Esophagus muscularis mucosa (tissue), 4 donors: ENCODE results near the gene BRD3OS. TPM values are rescaled to one million over a fixed set of nuclear protein-coding genes. Genes with fewer than 3 reads are reported as not detected.

ENCODE experiments used
- DNase-seq: peaks from one replicate; pipeline ENCODE4 v3.0.0-alpha.2; 2017; ENCODE audit errors: extremely low spot score
- H3K27ac ChIP-seq, 4 donors: fragments of 200-600 bp; sonication (generic); replicated peaks in 1 of 4; 1 replicate in 3 of 4; 2 replicates in 1 of 4; pipeline ENCODE4 v1.5.1; 2016 to 2019; ENCODE audit warnings: mild to moderate bottlenecking in 1 of 4
- H3K27me3 ChIP-seq, 4 donors: fragments of 200-600 bp; sonication (generic); one replicate each; pipeline versions ENCODE4 v1.5.1 to v1.6.0; 2016 to 2019
- H3K36me3 ChIP-seq, 4 donors: fragments of 200-600 bp; sonication (generic); one replicate each; pipeline ENCODE4 v1.5.1; 2016 to 2019
- H3K4me1 ChIP-seq, 4 donors: fragments of 200-600 bp; sonication (generic); one replicate each; pipeline ENCODE4 v1.5.1; 2016 to 2019
- H3K4me3 ChIP-seq, 4 donors: fragments of 200-600 bp; sonication (generic); 1 replicate in 2 of 4; 2 replicates in 2 of 4; pipeline ENCODE4 v1.5.1; 2016 to 2019; ENCODE audit warnings: mild to moderate bottlenecking in 4 of 4, moderate library complexity in 1 of 4
- H3K9me3 ChIP-seq, 4 donors: fragments of 200-600 bp; sonication (generic); 1 replicate in 3 of 4; 2 replicates in 1 of 4; pipeline ENCODE4 v1.5.1; 2016 to 2019
- EP300 ChIP-seq: sonication (generic); formaldehyde crosslinking; IDR thresholded peaks from one replicate; pipeline ENCODE4 v1.6.1; 2017; ENCODE audit warnings: antibody characterized with exemption
- POLR2A ChIP-seq: fragments of 450-650 bp; IDR thresholded peaks from one replicate; pipeline ENCODE4 v1.6.1; 2017; ENCODE audit warnings: antibody characterized with exemption, moderate library complexity, mild to moderate bottlenecking, low read depth
- POLR2AphosphoS5 ChIP-seq, 2 donors: sonication (generic); formaldehyde crosslinking; IDR thresholded peaks; one replicate each; pipeline ENCODE4 v1.6.1; 2017; ENCODE audit warnings: antibody characterized with exemption in 2 of 2
- WGBS: methylation state at CpG from one replicate; pipeline ENCODE4 v1.1.5; 2018; 5-methylcytosine and 5-hydroxymethylcytosine counted together
- intact Hi-C: fragments of 100-400 bp; cut with DNase I; formaldehyde crosslinking; loops from one replicate; pipeline ENCODE4 v1.15.1; 2023
- total RNA-seq, 4 donors: library from RNA; depleted of rRNA; stranded (reverse); fragments of >200 nt; gene quantifications; one replicate each; pipeline versions ENCODE4 v1.1.0 to v1.2.1, GENCODE V29; 2016
- TF ChIP-seq, protein P1 (sequence below), 3 experiments: fragments of 200-600 bp in 2 of 3; fragments of 450-650 bp in 1 of 3; sonication (generic) in 2 of 3; IDR thresholded peaks; one replicate each; pipeline ENCODE4 v1.5.1; 2017 to 2019; ENCODE audit warnings: antibody characterized with exemption in 3 of 3, mild to moderate bottlenecking in 2 of 3, moderate library complexity in 1 of 3

BRD3OS gene
- total RNA-seq, 4 donors from 2014 or later: 13.4 to 33.4 (median 21.7) TPM

DNA sequence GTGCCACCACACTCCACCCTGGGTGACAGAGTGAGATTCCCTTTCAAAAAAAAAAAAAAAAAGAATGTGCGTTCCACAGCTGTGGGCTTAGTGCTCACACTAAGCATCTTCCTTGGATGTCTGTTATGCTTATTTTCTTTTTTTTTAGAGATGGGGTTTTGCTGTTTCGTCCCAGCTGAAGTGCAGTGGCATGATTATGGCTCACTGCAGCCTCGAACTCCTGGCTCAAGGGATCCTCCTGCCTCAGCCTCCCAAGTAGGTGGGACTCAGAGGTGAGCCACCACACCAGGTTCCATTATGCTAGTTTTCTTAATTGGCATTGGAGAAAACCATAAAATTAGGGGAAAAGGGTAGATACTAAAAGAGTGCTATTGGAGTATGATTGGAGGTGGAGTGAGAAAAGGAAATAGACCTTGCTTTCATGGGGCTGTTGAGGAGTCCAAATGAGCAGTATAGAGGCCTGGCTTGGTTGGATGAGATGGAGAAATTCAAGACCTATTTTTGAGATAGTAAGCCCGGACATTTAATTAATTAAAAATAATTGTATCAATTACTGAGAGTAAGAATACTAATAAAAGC lies 978 bp upstream of the BRD3OS start:
- H3K27ac ChIP-seq: peak overlapping the region; percentile 75 to 86 (median 82)
- H3K27me3 ChIP-seq: no peaks in the 10 kb centered on the region
- intact Hi-C loops: loop anchor here (10.0 kb wide), 1 partner anchor 110 kb away; the partner anchor contains the start of gene WDR5
- TF ChIP-seq, protein P1, sequence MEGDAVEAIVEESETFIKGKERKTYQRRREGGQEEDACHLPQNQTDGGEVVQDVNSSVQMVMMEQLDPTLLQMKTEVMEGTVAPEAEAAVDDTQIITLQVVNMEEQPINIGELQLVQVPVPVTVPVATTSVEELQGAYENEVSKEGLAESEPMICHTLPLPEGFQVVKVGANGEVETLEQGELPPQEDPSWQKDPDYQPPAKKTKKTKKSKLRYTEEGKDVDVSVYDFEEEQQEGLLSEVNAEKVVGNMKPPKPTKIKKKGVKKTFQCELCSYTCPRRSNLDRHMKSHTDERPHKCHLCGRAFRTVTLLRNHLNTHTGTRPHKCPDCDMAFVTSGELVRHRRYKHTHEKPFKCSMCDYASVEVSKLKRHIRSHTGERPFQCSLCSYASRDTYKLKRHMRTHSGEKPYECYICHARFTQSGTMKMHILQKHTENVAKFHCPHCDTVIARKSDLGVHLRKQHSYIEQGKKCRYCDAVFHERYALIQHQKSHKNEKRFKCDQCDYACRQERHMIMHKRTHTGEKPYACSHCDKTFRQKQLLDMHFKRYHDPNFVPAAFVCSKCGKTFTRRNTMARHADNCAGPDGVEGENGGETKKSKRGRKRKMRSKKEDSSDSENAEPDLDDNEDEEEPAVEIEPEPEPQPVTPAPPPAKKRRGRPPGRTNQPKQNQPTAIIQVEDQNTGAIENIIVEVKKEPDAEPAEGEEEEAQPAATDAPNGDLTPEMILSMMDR (IDR thresholded peaks at IDR 0.05): no peak
- no peak for TF ChIP-seq POLR2A
- TF ChIP-seq POLR2AphosphoS5 (IDR thresholded peaks at IDR 0.05): no peak
- no peak for TF ChIP-seq EP300
- DNase-seq: no peak
- 73% methylated on average over 4 of the region's 4 CpGs for WGBS
- peaks cover 8 to 19% (median 18%) of the 10 kb centered on the region in 4 donors for H3K4me1 ChIP-seq
- H3K36me3 ChIP-seq: peaks cover 0 to 29% (median 16%) of the 10 kb centered on the region in 4 donors
- H3K9me3 ChIP-seq: no peaks in the 10 kb centered on the region
- peak overlapping the region; percentile 79 to 98 (median 95) for H3K4me3 ChIP-seq

DNA sequence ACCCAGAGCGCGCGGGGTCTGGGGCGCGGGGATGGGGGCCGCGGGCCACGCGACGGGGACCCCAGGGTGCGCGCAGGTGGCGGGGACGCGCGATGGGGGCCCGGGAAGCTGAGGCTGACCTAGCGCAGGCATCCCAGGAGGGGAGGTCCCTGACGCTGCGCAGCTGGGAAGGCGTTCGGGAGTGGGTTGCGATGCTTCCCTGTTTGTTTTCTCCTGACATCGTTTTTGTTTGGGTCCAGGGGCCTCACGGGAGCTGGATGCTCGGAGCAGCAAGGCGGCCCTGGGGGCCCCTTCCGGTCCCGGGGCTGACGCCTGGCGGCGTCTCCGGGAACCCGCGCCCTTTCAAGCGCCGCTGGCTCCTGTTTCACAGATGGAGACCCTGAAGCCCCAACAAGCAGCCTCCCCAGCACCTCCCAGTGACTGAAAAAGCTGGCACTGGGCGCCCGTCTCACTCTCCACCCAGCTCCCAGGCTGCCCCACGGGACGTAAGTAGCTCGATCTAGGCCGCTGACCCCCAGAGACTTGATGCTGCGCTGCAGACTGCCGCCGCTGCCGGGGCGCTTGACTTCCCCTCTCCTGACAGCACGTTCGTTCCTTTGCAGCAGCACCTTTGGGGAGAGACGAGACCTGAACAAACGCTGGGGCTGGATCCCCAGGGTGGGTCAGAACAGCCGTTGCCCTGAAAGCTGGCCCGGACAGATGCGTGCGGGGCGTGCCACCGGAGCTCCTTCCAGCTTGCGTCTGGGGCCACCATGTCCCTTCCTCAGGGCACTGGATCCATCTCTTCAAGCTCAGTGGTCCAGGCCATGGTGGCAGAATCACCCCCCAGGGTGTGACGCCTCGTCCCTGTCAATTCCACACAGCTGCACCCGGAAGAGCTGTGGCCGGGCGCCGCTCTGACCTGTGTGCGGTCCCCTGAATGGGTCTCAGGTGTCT lies 593 bp downstream of the BRD3OS start:
- no peaks in the 10 kb centered on the region for H3K27me3 ChIP-seq
- WGBS: 39% methylated on average over 23 of the region's 66 CpGs
- H3K9me3 ChIP-seq: no peaks in the 10 kb centered on the region
- no peak for DNase-seq
- H3K36me3 ChIP-seq: peaks cover 5 to 36% (median 28%) of the 10 kb centered on the region in 4 donors
- intact Hi-C loops: loop anchor here (10.0 kb wide), 1 partner anchor 109 kb away; the partner anchor contains the start of gene WDR5
- peak overlapping the region; percentile 75 to 86 (median 82) for H3K27ac ChIP-seq
- peaks cover 8 to 19% (median 18%) of the 10 kb centered on the region in 4 donors for H3K4me1 ChIP-seq
- H3K4me3 ChIP-seq: peak overlapping the region; percentile 79 to 98 (median 95)
- TF ChIP-seq, protein P1 (IDR thresholded peaks at IDR 0.05): peak in 1 of 3 experiments; percentile 21
- no peak for TF ChIP-seq POLR2A

- H3K4me1 ChIP-seq: peaks cover 8 to 19% (median 18%) of the 10 kb centered on the region in 4 donors
- TF ChIP-seq EP300: no peak
- TF ChIP-seq POLR2AphosphoS5 (IDR thresholded peaks at IDR 0.05): no peak
- no peak for TF ChIP-seq POLR2A
- TF ChIP-seq, protein P1 (IDR thresholded peaks at IDR 0.05): no peak
- H3K27me3 ChIP-seq: no peaks in the 10 kb centered on the region
- H3K36me3 ChIP-seq: peaks cover 10 to 43% (median 35%) of the 10 kb centered on the region in 4 donors
- no peaks in the 10 kb centered on the region for H3K9me3 ChIP-seq
- no peak overlapping the region for H3K27ac ChIP-seq
- intact Hi-C loops: loop anchor here (10.0 kb wide), 1 partner anchor 108 kb away; the partner anchor contains the start of gene WDR5
- H3K4me3 ChIP-seq: peak overlapping the region in 2 of 4 donors; percentile 93 to 97
- no peak for DNase-seq
- WGBS: 83% methylated on average over 5 of the region's 18 CpGs
Observed at GRCh38 chr9:134026581-134026980, 1.3 kb downstream of the BRD3OS start.

- intact Hi-C loops: loop anchor here (10.0 kb wide), 1 partner anchor 108 kb away; the partner anchor contains the start of gene WDR5
- Histone ChIP-seq H3K4me1 (peaks cover 8 to 19% (median 18%) of the 10 kb centered on the region in 4 donors), H3K27ac (no peak overlapping the region), H3K9me3 (no peaks in the 10 kb centered on the region), H3K4me3 (no peak overlapping the region), H3K27me3 (no peaks in the 10 kb centered on the region), H3K36me3 (peaks cover 10 to 47% (median 39%) of the 10 kb centered on the region in 4 donors)
- TF ChIP-seq, protein P1 (IDR thresholded peaks at IDR 0.05): no peak
- no peak for TF ChIP-seq EP300
- TF ChIP-seq POLR2AphosphoS5 (IDR thresholded peaks at IDR 0.05): no peak
- TF ChIP-seq POLR2A: no peak
- no peak for DNase-seq
- 91% methylated on average over 8 of the region's 8 CpGs for WGBS
Observed at GRCh38 chr9:134026981-134027380, 1.7 kb downstream of the BRD3OS start.
